ENCODE measurements around the gene ABCG4.
"Not testable (repeated sequence)": the region's sequence is repeated elsewhere in the genome, so short reads cannot be mapped to it uniquely, and the experiment has no call there.

The ABCG4 gene

DNA sequence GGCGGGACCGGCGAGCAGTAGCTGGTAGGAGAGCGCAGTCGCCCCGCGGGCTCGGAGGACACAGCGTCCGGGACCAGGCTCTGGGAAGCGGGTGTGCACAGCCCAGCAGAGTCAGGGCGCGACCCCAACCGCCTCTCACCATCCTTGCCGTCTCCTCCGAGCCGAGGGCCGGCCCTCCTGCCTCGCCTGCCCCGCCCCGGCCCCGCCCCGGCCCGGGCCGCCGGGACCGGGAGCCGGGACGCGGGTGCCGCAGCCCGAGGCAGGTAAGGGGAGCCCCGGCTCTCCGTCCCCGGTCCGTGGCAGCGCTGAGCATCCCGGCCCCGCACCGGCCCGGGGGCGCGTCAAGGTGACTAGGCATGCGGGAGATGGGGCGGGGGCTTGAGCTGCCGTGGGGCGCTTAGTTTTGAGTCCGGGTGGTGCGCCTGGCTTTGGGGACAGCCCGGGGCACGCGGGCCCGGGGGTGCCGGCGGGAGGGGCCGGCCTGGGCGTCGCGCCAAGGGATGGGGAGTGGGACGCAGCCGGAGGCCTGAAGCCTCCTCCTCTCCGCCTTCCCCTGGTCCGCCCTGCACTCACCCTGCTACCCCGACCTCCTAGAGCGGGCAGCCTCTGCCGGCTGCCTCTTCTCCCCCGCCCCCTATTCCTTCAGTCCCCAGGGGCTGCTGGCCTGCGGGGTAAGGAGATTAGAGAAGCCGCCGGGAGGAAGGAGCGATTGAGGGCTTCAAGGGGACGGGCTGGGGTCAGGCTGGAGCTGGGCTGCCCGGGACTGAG is at the start of gene ABCG4:
Gene ABCG4 (plus strand): TSS at position 35 of the 768 bp plus-strand sequence. CDS start 914 bp downstream, outside the sequence.
- DNase-seq = no peak

DNA sequence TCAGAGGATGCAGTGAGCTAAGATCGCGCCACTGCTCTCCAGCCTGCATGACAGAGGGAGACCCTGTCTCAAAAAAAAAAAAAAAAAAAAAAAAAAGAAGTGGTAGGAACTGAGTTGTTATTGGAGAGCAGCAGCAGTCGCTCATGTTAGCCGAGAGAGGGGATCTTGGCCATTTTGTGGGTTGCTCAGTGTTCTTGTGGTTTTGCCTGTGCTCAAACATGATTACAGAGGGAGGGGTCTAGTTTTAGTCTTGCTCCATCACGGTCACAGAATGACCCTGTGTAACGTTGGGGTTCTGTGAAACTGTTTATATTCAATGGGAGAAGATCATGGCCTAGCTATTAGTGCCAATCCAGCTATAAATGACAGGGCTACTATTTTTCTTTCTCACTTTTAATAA is 49.1 kb upstream of the ABCG4 start:
- DNase-seq = no peak

GRCh38 chr11:119100246-119100970 is 48.4 kb upstream of the ABCG4 start:
- DNase-seq = peak; percentile 32

DNA sequence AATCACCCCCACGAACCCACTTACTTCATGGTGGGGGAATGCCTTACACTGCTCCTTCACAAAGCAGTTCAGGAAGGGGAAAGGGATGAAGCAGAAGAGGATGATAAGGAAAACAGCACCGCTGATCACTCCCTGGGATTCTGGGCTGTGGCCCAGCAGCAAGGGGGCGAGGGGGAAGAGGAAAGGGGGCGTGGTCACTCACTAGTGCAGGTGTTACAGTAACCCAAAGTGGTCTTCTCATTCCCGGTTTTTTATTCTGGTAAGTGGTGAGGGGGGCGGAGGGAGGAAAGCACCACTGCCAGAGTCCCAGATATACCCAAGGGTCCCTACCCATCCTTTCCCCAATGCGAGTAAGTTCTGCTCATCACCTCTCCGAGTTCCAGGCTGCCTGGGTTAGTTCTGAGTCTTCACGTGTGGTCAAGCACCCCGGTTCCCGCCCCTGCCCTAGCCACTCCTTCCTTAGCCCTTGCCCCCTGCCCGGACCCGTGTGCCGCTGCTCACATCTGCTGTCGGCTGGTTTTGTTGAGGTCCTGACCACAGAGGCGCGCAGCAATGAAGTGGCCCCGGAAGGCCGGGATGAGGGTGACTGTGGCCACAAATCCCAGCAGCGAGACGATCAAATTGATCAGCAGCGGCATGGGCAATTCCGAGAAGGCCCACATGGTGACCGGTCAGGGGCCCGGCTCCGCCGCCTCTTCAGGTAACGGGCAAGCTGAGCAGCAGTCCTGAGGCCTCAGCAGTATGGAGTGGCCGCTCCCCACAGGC is 47.7 kb upstream of the ABCG4 start:
- DNase-seq = no peak

- DNase-seq = peak; percentile 91
Measured at GRCh38 chr11:119101759-119102423, 47.0 kb upstream of the ABCG4 start, which contains the start of gene DPAGT1. TSS of gene DPAGT1 (minus strand) at chr11:119101853. CDS start at chr11:119101655, 198 bp downstream.

DNA sequence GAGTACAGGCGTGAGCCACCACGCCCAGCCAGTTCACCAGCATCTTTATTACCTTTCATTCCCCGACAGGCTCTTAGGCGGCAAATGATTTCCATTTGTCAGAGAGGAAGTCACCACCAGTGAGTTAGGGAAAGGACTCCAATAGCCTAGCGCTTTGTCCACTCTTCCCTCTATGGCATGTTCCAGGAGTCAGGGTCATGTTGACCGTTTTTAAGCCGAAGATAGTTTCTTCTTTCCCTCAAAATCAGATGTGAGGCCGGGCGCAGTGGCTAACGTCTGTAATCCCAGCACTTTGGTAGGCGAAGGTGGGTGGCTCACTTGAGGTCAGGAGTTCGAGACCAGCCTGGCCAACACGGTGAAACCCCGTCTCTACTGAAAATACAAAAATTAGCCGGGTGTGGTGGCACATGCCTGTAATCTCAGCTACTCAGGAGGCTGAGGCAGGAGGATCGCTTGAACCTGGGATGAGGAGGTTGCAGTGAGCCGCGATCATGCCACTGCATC is 45.6 kb upstream of the ABCG4 start:
- DNase-seq = not testable (repeated sequence)

- peak; percentile 96 for DNase-seq
Measured at GRCh38 chr11:119103793-119104192, 45.1 kb upstream of the ABCG4 start.

- DNase-seq = no peak
Measured at GRCh38 chr11:119106564-119107537, 42.0 kb upstream of the ABCG4 start, which contains the start of gene C2CD2L. TSS of gene C2CD2L (plus strand) at chr11:119107344. CDS start at chr11:119107742, 398 bp downstream.

DNA sequence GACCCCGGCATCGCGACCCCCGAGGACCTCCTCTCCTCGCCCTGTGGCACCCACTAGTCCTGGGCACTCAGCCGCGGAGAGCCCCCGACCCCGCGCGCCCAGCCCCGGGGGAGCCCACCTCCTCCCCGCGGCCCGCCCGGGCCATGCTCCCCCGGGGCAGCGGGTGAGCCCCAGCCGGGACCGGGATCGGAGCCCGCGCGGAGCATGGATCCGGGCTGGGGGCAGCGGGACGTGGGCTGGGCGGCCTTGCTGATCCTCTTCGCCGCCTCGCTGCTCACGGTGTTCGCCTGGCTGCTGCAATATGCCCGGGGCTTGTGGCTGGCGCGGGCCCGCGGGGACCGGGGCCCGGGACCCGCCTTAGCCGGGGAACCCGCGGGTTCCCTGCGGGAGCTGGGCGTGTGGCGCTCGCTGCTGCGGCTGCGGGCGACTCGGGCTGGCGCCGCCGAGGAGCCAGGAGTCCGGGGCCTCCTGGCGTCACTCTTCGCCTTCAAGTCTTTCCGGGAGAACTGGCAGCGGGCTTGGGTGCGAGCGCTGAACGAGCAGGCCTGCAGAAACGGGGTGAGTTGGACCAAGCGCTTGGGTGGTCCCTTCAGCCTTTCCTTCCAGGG is 41.2 kb upstream of the ABCG4 start:
- no peak for DNase-seq

- DNase-seq = no peak
Measured at GRCh38 chr11:119108146-119108856, 40.6 kb upstream of the ABCG4 start.

DNA sequence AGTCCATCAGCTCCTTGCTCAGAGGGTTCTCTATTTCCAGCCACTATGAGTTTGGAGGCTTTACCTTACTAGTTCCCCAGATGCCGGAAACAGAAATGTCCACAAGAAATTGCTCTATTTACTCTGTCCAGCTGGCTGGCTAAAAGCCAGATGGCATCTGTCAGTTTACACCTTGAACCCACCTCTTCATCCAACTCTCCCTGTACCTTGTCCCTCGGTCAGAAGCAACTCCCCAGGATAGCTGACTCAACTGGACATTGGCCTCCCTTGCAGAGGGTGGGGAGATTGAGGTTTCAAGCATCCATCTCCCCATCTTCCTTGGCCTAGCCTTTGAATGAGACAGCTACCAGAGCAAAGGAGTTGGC is 40.0 kb upstream of the ABCG4 start:
- DNase-seq = no peak

- DNase-seq = no peak
Measured at GRCh38 chr11:119109843-119110242, 39.0 kb upstream of the ABCG4 start.

GRCh38 chr11:119110439-119110838 is 38.4 kb upstream of the ABCG4 start:
- DNase-seq = no peak

DNA sequence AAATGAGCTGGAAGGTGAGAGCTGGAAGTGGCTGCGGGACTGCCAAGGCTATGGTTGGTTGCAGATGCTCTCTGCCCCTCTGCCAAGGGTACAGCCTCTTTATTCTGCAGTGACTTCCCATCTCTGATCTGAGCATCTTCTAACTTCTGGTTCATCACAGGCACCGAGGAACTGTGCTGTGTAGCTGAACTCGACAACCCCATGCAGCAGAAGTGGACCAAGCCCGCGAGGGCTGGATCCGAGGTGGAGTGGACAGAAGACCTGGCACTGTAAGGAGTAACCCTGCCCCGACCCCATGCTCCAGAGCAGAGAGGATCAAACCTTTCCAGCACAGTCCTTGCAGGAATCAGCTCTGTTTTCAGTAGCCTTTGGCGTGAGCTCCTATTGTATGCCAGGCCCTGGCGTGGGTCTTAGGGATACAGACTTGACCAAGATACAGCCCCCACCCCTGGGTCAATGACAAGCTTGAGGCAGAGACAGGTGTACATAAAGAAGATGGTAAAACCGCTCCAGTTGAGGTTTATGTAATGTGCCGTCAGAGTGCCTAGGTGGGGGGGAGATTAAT is 37.4 kb upstream of the ABCG4 start:
- DNase-seq = no peak

- no peak for DNase-seq
Measured at GRCh38 chr11:119112314-119113020, 36.4 kb upstream of the ABCG4 start.

DNA sequence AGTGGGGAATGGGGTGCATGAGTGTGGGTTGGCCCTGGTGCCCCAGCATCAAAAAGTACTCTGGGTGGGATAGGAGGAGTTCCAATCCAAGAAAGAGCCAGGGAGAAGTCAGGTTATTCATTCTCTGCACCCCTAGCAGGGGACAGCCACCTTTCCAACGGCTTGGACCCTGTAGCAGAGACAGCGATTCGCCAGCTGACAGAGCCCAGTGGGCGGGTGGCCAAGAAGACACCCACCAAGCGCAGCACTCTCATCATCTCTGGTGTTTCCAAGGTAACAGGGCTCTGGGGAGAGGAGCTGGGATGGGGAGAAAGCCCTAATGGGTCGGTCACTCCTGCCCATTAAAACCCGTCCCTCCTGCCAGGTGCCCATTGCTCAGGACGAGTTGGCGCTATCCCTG is 35.1 kb upstream of the ABCG4 start:
- DNase-seq = no peak

DNA sequence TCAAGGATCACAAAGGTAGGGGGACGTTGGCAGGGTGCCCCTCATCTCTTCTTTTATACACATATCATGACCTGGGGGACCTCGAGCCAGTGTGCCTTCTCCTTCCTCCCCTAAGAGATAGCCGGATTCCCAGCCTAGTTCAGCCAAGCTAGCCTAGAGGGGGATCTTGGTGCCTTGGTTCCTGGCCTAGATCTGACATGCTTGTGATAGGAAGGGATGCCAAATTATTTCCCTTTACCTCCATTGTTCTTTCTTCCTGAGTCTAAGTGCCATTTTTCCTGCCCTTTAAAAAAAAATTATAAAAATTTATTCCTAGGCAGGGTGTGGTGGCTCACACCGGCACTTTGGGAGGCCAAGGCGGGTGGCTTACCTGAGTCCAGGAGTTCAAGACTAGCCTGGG is 34.5 kb upstream of the ABCG4 start:
- no peak for DNase-seq

GRCh38 chr11:119115484-119116234 is 33.2 kb upstream of the ABCG4 start:
- no peak for DNase-seq

DNA sequence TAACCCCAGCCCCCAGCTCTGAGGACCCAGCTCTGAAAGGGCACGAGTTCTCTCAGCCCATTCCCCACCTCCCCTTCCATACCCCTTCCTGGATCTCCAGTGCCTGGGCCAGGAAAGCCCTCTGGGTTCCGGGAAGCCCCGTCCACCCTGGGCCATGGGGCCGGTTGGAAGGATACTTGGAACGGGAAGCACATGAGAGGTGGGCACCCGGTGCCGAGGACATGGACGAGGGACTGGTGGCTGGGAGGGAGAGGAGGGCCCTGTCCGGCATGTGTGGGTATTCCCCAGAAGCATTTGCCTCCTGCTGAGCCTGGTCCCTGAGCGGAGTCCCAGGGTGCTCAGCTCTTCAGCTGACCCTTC is 32.6 kb upstream of the ABCG4 start:
- DNase-seq = no peak
